ENCODE measurements around the gene RCCD1.

The RCCD1 gene

GRCh38 chr15:90972133-90972532, 17.4 kb downstream of the RCCD1 start:
- Histone ChIP-seq H3K36me3 (ENCODE audit: control insufficient read depth, insufficient read depth, low read length) (peaks cover 94% of the 10 kb centered on the region), H3K9me3 (ENCODE audit: control insufficient read depth, low read length) (no peaks in the 10 kb centered on the region), H3K4me3 (ENCODE audit: extremely low read depth, insufficient read depth, low read length, poor library complexity, severe bottlenecking) (no peak overlapping the region), H3K27ac (ENCODE audit: low read depth, low read length, severe bottlenecking) (no peak overlapping the region), H3K4me1 (ENCODE audit: control insufficient read depth, insufficient read depth, low read length, poor library complexity, severe bottlenecking) (no peaks in the 10 kb centered on the region)
- 90% methylated on average over 2 of the region's 5 CpGs; no CpG with 5 or more reads in 1 of the 2 experiments for WGBS, 2 experiments (ENCODE audit: insufficient coverage in 2 of 2)

GRCh38 chr15:90974216-90974615, 19.5 kb downstream of the RCCD1 start:
- H3K4me3 ChIP-seq (ENCODE audit: extremely low read depth, insufficient read depth, low read length, poor library complexity, severe bottlenecking) = no peak overlapping the region
- H3K9me3 ChIP-seq (ENCODE audit: control insufficient read depth, low read length) = no peaks in the 10 kb centered on the region
- WGBS, 2 experiments (ENCODE audit: insufficient coverage in 2 of 2) = 95 to 98% methylated on average over 19 to 21 of the region's 21 CpGs
- H3K36me3 ChIP-seq (ENCODE audit: control insufficient read depth, insufficient read depth, low read length) = peaks cover 90% of the 10 kb centered on the region
- no peak overlapping the region for H3K27ac ChIP-seq (ENCODE audit: low read depth, low read length, severe bottlenecking)
- no peaks in the 10 kb centered on the region for H3K4me1 ChIP-seq (ENCODE audit: control insufficient read depth, insufficient read depth, low read length, poor library complexity, severe bottlenecking)

GRCh38 chr15:90979582-90979981, 24.9 kb downstream of the RCCD1 start:
- Histone ChIP-seq H3K36me3 (ENCODE audit: control insufficient read depth, insufficient read depth, low read length) (peaks cover 94% of the 10 kb centered on the region), H3K4me1 (ENCODE audit: control insufficient read depth, insufficient read depth, low read length, poor library complexity, severe bottlenecking) (no peaks in the 10 kb centered on the region), H3K4me3 (ENCODE audit: extremely low read depth, insufficient read depth, low read length, poor library complexity, severe bottlenecking) (no peak overlapping the region), H3K27ac (ENCODE audit: low read depth, low read length, severe bottlenecking) (no peak overlapping the region), H3K9me3 (ENCODE audit: control insufficient read depth, low read length) (no peaks in the 10 kb centered on the region)
- no CpG with 5 or more reads among the region's 1 CpG for WGBS, 2 experiments (ENCODE audit: insufficient coverage in 2 of 2)

GRCh38 chr15:90981681-90982080, 27.0 kb downstream of the RCCD1 start:
- no peak overlapping the region for H3K4me3 ChIP-seq (ENCODE audit: extremely low read depth, insufficient read depth, low read length, poor library complexity, severe bottlenecking)
- WGBS, 2 experiments (ENCODE audit: insufficient coverage in 2 of 2) = 96 to 98% methylated on average over 4 of the region's 6 CpGs
- H3K9me3 ChIP-seq (ENCODE audit: control insufficient read depth, low read length) = no peaks in the 10 kb centered on the region
- peaks cover 84% of the 10 kb centered on the region for H3K36me3 ChIP-seq (ENCODE audit: control insufficient read depth, insufficient read depth, low read length)
- no peaks in the 10 kb centered on the region for H3K4me1 ChIP-seq (ENCODE audit: control insufficient read depth, insufficient read depth, low read length, poor library complexity, severe bottlenecking)
- H3K27ac ChIP-seq (ENCODE audit: low read depth, low read length, severe bottlenecking) = no peak overlapping the region

- 96 to 100% methylated on average over 4 to 5 of the region's 5 CpGs for WGBS, 2 experiments (ENCODE audit: insufficient coverage in 2 of 2)
- Histone ChIP-seq H3K27ac (ENCODE audit: low read depth, low read length, severe bottlenecking) (no peak overlapping the region), H3K4me1 (ENCODE audit: control insufficient read depth, insufficient read depth, low read length, poor library complexity, severe bottlenecking) (no peaks in the 10 kb centered on the region), H3K4me3 (ENCODE audit: extremely low read depth, insufficient read depth, low read length, poor library complexity, severe bottlenecking) (no peak overlapping the region), H3K36me3 (ENCODE audit: control insufficient read depth, insufficient read depth, low read length) (peaks cover 80% of the 10 kb centered on the region), H3K9me3 (ENCODE audit: control insufficient read depth, low read length) (no peaks in the 10 kb centered on the region)
Measured at GRCh38 chr15:90982135-90982534, 27.5 kb downstream of the RCCD1 start.

DNA sequence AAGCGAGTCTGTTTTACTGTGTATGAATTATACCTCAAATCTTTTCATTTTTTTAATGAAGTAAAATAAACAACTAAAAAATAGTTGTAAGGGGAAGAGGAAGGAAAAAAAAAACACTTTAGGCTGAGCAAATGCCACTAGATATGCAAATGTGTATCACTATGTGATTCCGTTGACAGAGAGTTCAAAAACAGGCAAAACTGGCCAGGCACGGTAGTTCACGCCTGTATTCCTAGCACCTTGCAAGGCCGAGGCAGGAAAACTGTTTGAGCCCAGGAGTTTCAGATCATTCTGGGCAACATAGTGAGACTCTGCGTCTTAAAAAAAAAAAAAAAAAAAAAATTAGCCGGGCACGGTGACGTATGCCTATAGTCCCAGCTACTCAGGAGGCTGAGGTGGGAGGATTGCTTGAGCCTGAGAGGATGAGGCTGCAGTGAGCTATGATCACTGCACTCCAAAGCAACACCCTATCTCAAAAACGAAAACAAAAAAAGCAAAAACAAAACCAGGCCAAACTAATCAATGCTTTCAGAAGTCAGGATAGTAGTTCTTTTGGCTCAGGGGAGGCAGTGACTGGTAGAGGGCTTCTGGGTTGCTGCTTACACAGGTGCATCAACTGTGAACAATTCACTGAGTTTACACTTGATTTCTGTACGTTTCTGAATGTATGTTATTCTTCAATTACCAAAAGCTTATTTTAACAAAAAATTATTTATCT, 32.3 kb downstream of the RCCD1 start:
- H3K36me3 ChIP-seq (ENCODE audit: control insufficient read depth, insufficient read depth, low read length) = peaks cover 38% of the 10 kb centered on the region
- no peaks in the 10 kb centered on the region for H3K9me3 ChIP-seq (ENCODE audit: control insufficient read depth, low read length)
- no peak overlapping the region for H3K27ac ChIP-seq (ENCODE audit: low read depth, low read length, severe bottlenecking)
- peaks cover 12% of the 10 kb centered on the region for H3K4me1 ChIP-seq (ENCODE audit: control insufficient read depth, insufficient read depth, low read length, poor library complexity, severe bottlenecking)
- 96 to 97% methylated on average over 4 to 5 of the region's 11 CpGs for WGBS, 2 experiments (ENCODE audit: insufficient coverage in 2 of 2)
- no peak overlapping the region for H3K4me3 ChIP-seq (ENCODE audit: extremely low read depth, insufficient read depth, low read length, poor library complexity, severe bottlenecking)

GRCh38 chr15:90987561-90988141, 33.0 kb downstream of the RCCD1 start:
- 85 to 98% methylated on average over 5 of the region's 7 CpGs for WGBS, 2 experiments (ENCODE audit: insufficient coverage in 2 of 2)
- peaks cover 12% of the 10 kb centered on the region for H3K4me1 ChIP-seq (ENCODE audit: control insufficient read depth, insufficient read depth, low read length, poor library complexity, severe bottlenecking)
- no peak overlapping the region for H3K4me3 ChIP-seq (ENCODE audit: extremely low read depth, insufficient read depth, low read length, poor library complexity, severe bottlenecking)
- H3K36me3 ChIP-seq (ENCODE audit: control insufficient read depth, insufficient read depth, low read length) = peaks cover 32% of the 10 kb centered on the region
- no peak overlapping the region for H3K27ac ChIP-seq (ENCODE audit: low read depth, low read length, severe bottlenecking)
- H3K9me3 ChIP-seq (ENCODE audit: control insufficient read depth, low read length) = no peaks in the 10 kb centered on the region

DNA sequence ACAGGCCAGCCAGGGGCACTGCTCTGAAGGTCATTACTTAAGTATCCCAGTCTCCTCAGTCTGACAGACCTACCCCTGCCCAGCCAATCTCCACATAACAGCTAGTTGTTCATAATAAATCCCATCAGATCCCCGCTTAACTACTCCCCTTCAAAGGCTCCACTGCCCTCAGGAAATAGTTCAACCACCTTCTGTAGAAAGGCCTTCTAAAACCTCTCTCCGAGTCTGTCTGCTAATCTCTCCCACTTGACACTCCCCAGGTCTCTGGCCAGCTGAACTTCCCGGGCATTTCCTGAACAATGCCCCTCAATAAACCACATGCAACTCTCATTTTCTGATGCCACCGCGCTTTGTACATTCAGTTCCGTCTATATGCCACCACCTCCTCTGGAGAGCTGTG, 33.6 kb downstream of the RCCD1 start:
- no peaks in the 10 kb centered on the region for H3K9me3 ChIP-seq (ENCODE audit: control insufficient read depth, low read length)
- WGBS, 2 experiments (ENCODE audit: insufficient coverage in 2 of 2) = 69 to 93% methylated on average over 3 to 6 of the region's 6 CpGs
- H3K36me3 ChIP-seq (ENCODE audit: control insufficient read depth, insufficient read depth, low read length) = peaks cover 25% of the 10 kb centered on the region
- H3K4me1 ChIP-seq (ENCODE audit: control insufficient read depth, insufficient read depth, low read length, poor library complexity, severe bottlenecking) = peaks cover 12% of the 10 kb centered on the region
- H3K27ac ChIP-seq (ENCODE audit: low read depth, low read length, severe bottlenecking) = no peak overlapping the region
- H3K4me3 ChIP-seq (ENCODE audit: extremely low read depth, insufficient read depth, low read length, poor library complexity, severe bottlenecking) = no peak overlapping the region

DNA sequence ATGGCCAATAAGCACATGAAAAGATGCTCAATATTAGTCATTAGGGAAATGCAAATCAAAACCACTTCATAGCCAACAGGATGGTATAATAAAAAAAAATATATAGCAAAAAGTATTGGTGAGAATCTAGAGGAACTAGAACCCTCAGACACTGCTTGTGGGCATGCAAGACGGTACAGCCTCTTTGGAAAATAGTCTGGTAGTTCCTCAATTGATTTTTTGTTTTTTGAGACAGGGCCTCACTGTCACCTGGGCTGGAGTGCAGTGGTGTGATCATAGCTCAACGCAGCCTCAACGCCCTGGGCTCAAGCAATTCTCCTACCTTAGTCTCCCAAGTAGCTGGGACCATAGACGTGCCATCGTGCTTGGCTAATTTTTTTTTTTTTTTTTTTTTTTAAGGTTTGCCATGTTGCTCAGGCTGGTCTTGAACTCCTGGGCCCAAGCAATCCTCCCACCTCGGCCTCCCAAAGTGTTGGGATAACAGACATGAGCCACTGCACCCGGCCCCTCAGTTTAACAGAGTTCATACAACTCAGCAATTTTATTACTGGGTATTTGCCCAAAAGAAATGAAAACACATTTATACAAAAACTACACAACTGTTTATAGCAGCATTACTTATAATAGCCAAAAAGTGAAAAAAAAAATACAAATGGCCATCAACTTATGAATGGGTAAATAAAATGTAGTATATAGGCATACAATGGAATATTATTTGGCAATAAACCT, 34.5 kb downstream of the RCCD1 start:
- 95 to 97% methylated on average over 5 of the region's 7 CpGs for WGBS, 2 experiments (ENCODE audit: insufficient coverage in 2 of 2)
- no peaks in the 10 kb centered on the region for H3K9me3 ChIP-seq (ENCODE audit: control insufficient read depth, low read length)
- peaks cover 12% of the 10 kb centered on the region for H3K4me1 ChIP-seq (ENCODE audit: control insufficient read depth, insufficient read depth, low read length, poor library complexity, severe bottlenecking)
- H3K27ac ChIP-seq (ENCODE audit: low read depth, low read length, severe bottlenecking) = no peak overlapping the region
- peaks cover 16% of the 10 kb centered on the region for H3K36me3 ChIP-seq (ENCODE audit: control insufficient read depth, insufficient read depth, low read length)
- no peak overlapping the region for H3K4me3 ChIP-seq (ENCODE audit: extremely low read depth, insufficient read depth, low read length, poor library complexity, severe bottlenecking)

DNA sequence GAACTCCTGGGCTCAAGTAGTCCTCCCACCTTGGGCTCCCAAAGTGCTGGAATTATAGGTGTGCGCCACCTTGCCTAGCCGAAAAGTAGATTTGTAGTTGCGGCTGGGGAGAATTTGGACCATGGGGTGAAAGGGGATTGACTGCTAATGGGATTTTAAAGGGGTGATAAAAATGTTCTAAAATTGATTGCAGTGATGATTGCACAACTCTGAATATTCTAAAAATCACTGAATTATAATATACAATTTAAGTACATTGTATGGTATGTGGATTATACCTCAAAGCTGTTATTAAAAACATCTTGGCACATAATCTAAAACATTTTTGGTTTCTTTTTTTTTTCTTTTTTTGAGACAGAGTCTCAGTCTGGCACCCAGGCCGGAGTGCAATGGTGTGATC, 35.8 kb downstream of the RCCD1 start:
- H3K4me1 ChIP-seq (ENCODE audit: control insufficient read depth, insufficient read depth, low read length, poor library complexity, severe bottlenecking) = peaks cover 12% of the 10 kb centered on the region
- H3K36me3 ChIP-seq (ENCODE audit: control insufficient read depth, insufficient read depth, low read length) = peaks cover 9% of the 10 kb centered on the region
- H3K4me3 ChIP-seq (ENCODE audit: extremely low read depth, insufficient read depth, low read length, poor library complexity, severe bottlenecking) = no peak overlapping the region
- WGBS, 2 experiments (ENCODE audit: insufficient coverage in 2 of 2) = 84 to 95% methylated on average over 2 of the region's 4 CpGs
- no peak overlapping the region for H3K27ac ChIP-seq (ENCODE audit: low read depth, low read length, severe bottlenecking)
- no peaks in the 10 kb centered on the region for H3K9me3 ChIP-seq (ENCODE audit: control insufficient read depth, low read length)
